Right ventricle myocardium superior (tissue), 1 donor: Measurements from ENCODE around the gene SYNE1. TPM values are rescaled to one million over a fixed set of nuclear protein-coding genes. Genes with fewer than 3 reads are reported as not detected.
A peak's percentile ranks its signal among the peaks of the same experiment; 100 is the strongest.

Source experiments
- ATAC-seq: fragments of 200-7000 bp; cut with Tn5 transposase; one replicate; pipeline ENCODE4 v1.9.1; 2020; ENCODE audit warnings: mild to moderate bottlenecking; ENCODE audit not compliant: poor library complexity
- DNase-seq: peaks from one replicate; pipeline ENCODE4 v3.0.0-alpha.2; 2020
- intact Hi-C: fragments of 100-400 bp; cut with DNase I; formaldehyde crosslinking; loops from one replicate; pipeline ENCODE4 v1.11.2; 2022
- total RNA-seq: library from RNA; stranded (reverse); fragmentation: NEBNext Ultra II Directional; extraction: Animal tissue kit (Norgen Biotek cat#: 25700); gene quantifications from one replicate; pipeline ENCODE4 v1.2.1, GENCODE V29; 2021
- donor health status: DM: no; HTN: yes; CAD: no; lungs with severe emphysema.

SYNE1 gene
- total RNA-seq, 1 donor from 2014 or later = 80.1 TPM

DNA sequence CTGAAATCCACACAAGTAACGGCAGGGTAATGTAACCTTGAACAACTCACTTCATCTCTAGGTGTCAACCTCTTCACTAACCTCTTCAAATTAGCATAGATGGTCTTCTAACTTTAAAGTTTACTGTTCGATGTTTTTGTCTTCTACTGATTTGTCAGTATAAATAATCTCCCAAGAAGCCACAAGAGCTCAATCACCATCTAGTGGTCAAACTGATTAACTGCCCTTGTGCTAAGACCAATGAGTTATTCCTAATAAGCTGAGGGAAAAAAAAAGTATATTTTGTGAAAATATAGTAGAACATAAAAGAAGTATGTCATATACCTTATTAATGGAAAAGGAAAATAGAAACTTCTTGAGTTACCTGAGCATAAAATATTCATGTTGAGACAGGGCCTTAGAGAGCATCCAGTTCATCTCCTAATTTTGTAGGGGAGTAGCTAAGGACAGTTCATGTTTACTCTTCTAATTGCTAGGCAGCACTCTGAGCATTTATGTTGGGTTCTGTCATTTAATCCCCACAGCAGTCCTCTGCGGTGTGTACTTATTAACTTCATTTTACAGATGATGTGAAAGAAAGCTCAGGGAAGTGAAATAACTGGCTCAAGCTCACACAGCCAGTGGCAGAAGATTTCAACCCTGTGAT is 512.6 kb downstream of the SYNE1 start:
- DNase-seq (no peak), ATAC-seq (peak; percentile 54)
- intact Hi-C loops = loop anchor here (5.0 kb wide), 1 partner anchor 362 kb away; no protein-coding TSS in a partner anchor

DNA sequence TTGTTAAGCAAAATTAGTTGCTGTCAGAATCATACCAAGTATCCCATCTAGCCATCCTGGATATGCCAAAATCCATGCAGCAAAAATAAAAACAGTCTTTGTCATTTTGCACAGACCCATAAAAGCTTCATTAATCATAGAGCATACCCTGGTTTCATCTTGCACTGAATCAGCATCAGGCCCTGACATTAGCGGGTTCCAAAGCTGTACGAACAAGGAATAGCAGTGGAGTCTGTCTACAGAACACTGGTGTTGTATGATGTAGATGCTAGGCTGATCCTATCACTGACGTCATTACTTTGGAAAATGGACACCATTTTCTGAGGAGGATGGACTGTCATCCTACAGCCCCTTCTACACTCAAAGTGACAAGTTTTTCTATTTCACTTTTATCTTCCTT is 514.1 kb downstream of the SYNE1 start:
- ATAC-seq = no peak
- intact Hi-C loops = no loop called here
- no peak for DNase-seq

DNA sequence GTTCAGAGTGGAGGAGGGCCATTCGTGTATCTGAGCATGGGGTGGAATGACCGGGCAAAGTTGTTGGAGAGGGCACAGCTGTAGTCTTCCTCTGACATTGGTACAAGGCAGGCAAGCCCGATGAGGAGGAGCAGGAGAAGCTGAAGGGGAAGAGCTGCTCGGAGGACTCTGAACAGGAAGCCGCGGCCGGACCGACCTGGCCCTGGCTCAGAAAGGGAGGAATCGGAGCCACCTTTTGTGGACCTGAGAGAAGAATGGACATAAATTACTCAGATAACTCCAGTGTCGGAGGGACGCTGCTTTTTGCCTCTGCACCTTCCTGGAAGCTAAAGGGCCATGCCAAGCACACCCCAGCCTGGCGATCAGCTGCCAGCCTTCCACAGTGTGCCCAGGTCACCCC is 514.7 kb downstream of the SYNE1 start:
- intact Hi-C loops = no loop called here
- ATAC-seq (no peak), DNase-seq (no peak)

DNA sequence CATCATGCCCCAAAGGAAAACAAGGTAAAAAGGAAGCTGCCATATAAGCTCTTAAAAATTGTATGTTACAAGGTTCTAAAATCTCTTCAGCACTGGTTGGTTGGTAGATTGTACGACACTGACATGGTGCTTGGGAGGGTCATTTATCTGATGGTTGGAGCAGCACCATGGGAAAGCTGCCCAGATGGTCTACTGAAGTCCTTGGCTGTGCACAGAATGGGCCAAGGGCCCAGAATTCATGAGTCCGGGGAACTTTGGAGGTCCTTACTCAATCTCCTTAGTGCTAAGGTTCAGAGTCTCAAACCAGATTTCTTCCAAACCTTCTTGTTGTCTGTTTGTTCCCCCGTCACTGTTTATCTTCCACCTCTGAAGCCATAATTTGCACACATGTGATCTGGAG is 515.3 kb downstream of the SYNE1 start:
- intact Hi-C loops = no loop called here
- ATAC-seq (peak; percentile 62), DNase-seq (peak; percentile 64)

DNA sequence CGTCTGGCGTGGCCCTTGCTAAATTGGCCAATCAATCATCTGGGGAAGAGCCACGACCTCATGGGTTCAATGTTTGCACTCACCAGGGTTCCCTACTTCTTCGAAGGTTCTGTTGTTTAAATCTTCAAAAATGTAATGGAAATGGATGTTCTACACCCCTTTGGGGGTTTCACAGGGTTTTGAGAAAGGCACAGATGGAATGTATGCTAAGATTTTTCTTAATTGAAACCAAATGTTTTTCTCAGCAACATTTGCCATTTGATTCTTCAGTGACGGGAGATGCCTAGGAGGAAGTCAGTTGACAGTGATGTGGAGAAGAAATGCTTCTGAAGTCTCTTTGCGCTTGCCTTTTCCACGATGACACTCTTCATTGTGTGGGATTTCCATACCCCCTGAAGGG is 517.3 kb downstream of the SYNE1 start:
- ATAC-seq (no peak), DNase-seq (no peak)
- intact Hi-C loops = loop anchor here (5.0 to 10.0 kb wide), 2 partner anchors 353 to 445 kb away; no protein-coding TSS in a partner anchor

GRCh38 chr6:152118678-152119077 is 518.5 kb downstream of the SYNE1 start:
- ATAC-seq = no peak
- intact Hi-C loops = loop anchor here (5.0 to 10.0 kb wide), 2 partner anchors 351 to 444 kb away; no protein-coding TSS in a partner anchor
- no peak for DNase-seq

- DNase-seq (no peak), ATAC-seq (no peak)
- intact Hi-C loops = loop anchor here (5.0 to 10.0 kb wide), 2 partner anchors 351 to 443 kb away; no protein-coding TSS in a partner anchor
These were observed 518.9 kb downstream of the SYNE1 start for GRCh38 chr6:152118224-152118623.

DNA sequence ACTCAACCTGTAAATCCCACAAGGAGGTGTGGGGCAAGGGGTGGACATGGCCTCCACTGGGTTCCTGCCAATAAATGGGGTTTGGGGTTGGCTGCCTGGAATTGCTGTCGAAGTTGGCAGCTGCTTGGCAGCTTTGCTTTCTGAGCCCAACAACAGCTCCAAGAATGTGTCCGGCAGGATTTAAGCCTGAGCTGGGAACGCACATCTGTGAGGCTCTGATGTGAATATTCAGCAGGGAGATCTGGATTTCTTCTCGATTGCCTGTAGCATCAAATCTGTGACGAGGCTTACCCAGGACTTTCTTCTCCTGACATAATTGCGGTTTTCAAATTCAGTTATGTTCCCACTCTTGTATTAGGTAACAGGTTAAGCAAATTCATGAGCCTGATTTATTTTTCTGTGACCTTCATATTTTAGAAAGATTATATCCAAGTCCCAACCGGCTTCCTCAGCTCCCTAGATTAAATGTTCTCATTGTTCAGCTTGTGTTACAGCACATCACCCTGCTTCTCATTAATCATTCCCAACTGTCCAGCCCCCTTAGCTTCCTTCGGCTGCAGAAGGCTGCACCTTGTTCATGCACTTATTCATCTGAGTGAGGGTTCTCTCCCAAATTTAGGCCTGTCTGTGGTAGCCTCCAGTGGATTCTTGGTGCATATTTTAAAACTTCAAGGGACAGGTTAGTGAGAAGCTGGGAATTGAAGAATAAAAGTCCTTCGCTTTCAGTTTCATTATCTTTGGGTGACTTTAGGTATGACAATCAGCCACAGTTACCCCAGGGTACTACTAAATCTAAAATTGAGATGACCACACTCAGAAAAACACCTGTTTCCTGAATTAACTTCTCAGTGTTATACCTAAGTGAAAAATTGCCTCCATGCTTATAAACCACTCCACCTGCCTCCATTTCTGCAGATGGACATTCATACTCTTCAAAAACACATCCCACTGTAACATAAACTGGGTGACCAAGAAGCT is 519.7 kb downstream of the SYNE1 start:
- DNase-seq (no peak), ATAC-seq (no peak)
- intact Hi-C loops = loop anchor here (5.0 to 10.0 kb wide), 2 partner anchors 350 to 443 kb away; no protein-coding TSS in a partner anchor

DNA sequence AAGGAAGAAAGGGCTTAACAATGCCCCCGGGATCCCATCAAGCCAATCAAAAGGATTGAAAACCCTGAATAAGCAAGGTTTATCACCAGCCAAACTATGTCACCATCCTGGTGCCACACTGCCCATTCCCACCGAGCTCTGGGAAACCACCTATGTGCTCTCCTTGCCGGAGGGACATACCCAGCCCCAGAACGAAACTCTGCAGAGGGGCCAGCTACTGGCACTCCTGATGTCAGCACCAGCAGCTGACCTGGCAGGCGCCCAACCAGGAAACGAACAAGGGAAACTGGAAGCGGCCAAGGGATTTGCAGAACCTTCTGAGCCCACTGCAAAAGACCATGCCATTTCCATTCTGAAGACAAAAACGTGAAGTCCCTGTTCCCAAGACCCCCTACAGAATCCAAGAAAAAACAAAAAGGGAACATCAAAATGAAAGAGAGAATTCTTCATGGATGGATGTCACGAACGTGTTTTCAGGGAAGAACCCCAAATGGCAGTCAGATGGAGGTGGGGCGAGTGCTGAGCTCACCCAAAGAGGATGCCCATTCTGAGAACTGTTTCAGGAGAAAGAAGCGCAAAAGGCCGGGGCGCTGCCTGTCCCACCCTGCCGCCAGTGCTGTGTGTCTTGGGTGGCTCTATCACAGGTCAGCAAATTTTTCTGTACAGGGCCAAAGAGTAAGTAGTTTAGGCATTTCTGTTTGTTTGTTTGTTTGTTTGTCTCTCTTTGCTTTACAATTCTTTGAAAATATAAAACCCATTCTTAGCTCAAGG is 524.5 kb downstream of the SYNE1 start:
- intact Hi-C loops = loop anchor here (10.0 kb wide), 1 partner anchor 438 kb away; no protein-coding TSS in a partner anchor
- ATAC-seq (peak; percentile 36), DNase-seq (peak; percentile 88)

DNA sequence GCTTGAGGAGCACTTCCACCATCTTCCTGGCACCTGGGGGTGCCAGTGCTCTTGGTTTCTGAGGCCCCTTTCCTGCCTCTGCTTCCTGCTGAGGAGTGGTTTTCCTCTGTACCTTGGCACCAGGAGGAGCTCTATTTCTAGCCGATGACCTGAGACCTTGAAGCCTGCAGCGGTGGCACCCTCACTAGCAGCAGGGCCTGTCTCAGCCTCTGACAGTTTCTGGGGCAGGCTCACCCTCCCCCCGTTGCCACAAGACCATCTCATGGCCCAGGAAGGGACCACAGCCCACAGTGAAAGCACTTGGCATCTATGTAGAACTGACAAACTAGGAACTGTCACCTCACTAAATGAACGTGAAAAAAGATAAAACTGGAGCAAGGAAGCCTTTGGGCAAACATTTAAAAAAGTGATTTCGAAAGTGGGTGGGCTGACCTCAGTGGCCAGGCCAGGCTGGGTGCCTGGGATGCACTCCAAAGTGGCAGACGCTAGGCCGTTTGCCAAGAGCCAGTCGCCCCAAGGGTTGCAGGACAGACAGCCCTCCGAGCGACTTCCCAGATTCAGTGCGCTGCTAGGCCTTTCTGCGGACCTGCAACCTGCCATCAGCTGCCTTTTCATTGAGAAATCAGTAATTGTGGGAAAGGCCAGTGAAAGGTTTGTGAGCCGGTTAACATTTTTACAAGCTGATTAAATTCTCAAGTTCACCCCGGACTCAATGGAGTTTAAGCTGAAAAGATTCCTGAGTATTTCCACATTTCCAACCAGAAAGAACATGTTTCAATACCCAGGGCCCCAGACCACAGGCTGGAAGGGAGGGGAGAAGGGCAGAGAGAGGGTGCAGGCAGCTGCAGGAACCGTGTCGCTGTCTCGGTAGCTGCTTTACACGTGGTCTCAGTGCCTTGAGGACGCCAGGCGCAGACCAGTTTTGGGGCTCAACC is 526.0 kb downstream of the SYNE1 start:
- DNase-seq = peak; percentile 73
- intact Hi-C loops = loop anchor here (10.0 kb wide), 1 partner anchor 436 kb away; no protein-coding TSS in a partner anchor
- ATAC-seq = peak; percentile 96

DNA sequence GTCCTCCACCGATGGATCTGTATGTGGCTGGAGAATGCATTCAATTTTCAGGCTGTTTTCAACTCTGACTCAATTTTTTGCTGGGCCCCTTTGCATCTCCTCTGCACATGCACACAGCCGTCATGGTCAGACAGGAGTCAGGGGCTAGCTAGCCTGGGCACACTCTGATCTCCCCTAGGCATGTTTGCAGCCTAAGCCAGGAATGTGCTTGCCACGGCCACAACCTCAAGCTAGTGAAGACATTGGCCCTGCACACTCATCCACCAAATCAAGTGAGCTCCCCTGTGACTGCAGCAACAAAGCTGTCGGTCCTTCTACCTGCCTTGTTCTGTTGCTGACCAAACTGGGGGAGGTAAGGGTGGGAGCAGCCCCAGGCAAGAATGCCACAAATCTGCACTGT is 529.2 kb downstream of the SYNE1 start:
- intact Hi-C loops = no loop called here
- ATAC-seq (no peak), DNase-seq (no peak)

- peak; percentile 74 for DNase-seq
- intact Hi-C loops = no loop called here
- ATAC-seq = peak; percentile 82
These were observed 537.0 kb downstream of the SYNE1 start for GRCh38 chr6:152100183-152100618.

DNA sequence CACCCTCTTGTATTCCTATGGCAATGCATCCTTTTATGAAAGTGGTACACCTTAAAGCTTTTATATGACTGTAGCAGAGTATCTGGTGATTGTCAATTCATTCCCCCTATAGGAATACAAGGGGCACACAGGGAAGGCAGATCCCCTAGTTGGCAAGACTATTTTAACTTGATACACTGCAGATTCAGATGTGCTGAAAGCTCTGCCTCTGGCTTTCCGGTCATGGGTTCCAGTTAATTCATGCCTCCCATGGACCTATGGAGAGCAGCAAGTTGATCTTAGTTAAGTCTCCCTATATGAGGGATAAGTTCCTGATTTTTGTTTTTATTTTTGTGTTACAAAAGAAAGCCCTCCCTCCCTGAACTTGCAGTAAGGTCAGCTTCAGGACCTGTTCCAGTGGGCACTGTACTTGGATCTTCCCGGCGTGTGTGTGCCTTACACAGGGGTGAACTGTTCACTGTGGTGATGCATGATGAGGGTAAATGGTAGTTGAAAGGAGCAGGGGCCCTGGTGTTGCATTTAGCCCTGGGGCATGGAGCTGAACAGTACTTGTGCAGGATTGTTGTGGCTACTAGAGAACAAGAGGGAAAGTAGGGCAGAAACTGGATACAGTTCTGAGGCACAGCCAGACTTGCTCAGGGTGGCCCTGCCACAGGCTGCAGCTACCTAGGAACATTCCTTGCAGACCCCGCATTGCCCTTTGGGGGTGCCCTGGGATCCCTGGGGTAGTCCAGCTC is 537.5 kb downstream of the SYNE1 start:
- no peak for DNase-seq
- intact Hi-C loops = no loop called here

DNA sequence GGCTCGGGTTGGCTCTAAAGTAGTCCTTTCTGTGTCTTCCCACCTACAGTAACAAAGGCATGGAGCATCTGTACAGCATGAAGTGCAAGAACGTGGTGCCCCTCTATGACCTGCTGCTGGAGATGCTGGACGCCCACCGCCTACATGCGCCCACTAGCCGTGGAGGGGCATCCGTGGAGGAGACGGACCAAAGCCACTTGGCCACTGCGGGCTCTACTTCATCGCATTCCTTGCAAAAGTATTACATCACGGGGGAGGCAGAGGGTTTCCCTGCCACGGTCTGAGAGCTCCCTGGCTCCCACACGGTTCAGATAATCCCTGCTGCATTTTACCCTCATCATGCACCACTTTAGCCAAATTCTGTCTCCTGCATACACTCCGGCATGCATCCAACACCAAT is 538.5 kb downstream of the SYNE1 start:
- no peak for ATAC-seq
- no peak for DNase-seq
- intact Hi-C loops = no loop called here

More for the DNA sequence above, 537.5 kb downstream of the SYNE1 start:
- peak; percentile 25 for ATAC-seq

DNA sequence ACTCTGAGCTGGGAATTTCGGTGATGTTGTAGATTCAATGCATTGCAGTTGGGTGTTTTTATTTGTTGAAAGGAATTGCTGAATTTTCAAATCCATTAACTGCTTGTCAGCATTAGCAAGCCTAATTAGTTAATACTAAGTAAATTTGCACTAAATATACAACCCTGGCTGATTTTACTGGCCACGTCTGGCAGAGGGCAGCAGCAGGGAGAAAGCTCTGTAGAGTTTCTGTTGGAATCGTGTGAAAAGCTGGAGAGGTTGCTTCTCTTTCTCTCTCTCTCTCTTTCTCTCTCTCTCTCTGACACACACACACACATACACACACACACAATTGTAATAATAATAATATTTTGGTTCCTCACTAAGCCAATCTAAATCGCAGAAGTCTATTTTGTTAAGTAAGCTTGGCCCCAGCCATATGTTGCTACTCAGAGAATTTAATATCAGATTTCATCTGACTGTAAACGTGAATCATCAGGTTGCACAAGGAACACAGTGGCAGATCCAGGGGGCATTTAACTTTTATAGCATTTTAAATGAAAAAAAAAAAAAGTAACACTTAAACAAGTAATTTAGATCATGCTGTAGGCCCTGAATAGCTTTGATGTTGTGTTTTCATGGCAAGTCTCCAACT is 540.2 kb downstream of the SYNE1 start:
- intact Hi-C loops = no loop called here
- ATAC-seq (no peak), DNase-seq (no peak)

GRCh38 chr6:152094992-152095592 is 542.1 kb downstream of the SYNE1 start:
- peak; percentile 82 for ATAC-seq
- intact Hi-C loops = no loop called here
- peak; percentile 85 for DNase-seq
